SK-N-SH (cell line): ENCODE results near the gene HIF1AN. TPM values are rescaled to one million over a fixed set of nuclear protein-coding genes. Genes with fewer than 3 reads are reported as not detected.

Experiments used
- CTCF ChIA-PET: fragments of 300-600, 350-600 bp; formaldehyde crosslinking; extraction: SDS; loops from one replicate; lab custom pipeline; 2021; lab: Yijun Ruan, JAX
- POLR2A ChIA-PET: fragments of 350-600 bp; sonication (Branson Sonifier 250); formaldehyde crosslinking; extraction: SDS; loops from one replicate; lab custom pipeline; 2020; ENCODE audit warnings: antibody characterized with exemption, inconsistent platforms; lab: Yijun Ruan, JAX
- DNase-seq: peaks from one replicate; pipeline ENCODE4 v3.0.0; 2012
- H2AFZ ChIP-seq: fragments of 200-600 bp; sonication (generic); 2 replicates; pipeline ENCODE4 v1.8.1; 2016; ENCODE audit warnings: antibody characterized with exemption, mild to moderate bottlenecking, low read depth
- H3F3A ChIP-seq: fragments of 200-600 bp; sonication (generic); replicated peaks from 2 replicates; pipeline ENCODE3; 2016; ENCODE audit warnings: antibody characterized with exemption, mild to moderate bottlenecking; ENCODE audit not compliant: insufficient read depth
- H3K27ac ChIP-seq, 2 experiments: fragments of 200-500 bp in 1 of 2; fragments of 200-600 bp in 1 of 2; sonication (Bioruptor generic) in 1 of 2; sonication (generic), shearing (Covaris generic) in 1 of 2; 2 replicates each; pipeline versions ENCODE4 v1.5.1 to v1.6.1; 2014 to 2016; ENCODE audit warnings: low read depth in 2 of 2, inconsistent platforms in 1 of 2, low read length in 1 of 2, mild to moderate bottlenecking in 1 of 2, mixed read lengths in 1 of 2
- H3K27me3 ChIP-seq: fragments of 200-600 bp; sonication (generic), shearing (Covaris generic); 2 replicates; pipeline ENCODE4 v1.6.1; 2016; ENCODE audit warnings: mixed run types; ENCODE audit not compliant: insufficient read depth
- H3K36me3 ChIP-seq, 2 experiments: fragments of 200-500 bp in 1 of 2; fragments of 200-600 bp in 1 of 2; sonication (Bioruptor generic) in 1 of 2; sonication (generic) in 1 of 2; replicated peaks in 1 of 2; 2 replicates each; pipeline versions ENCODE3 to v1.5.1; 2014 to 2016; ENCODE audit warnings: low read length in 1 of 2, mild to moderate bottlenecking in 1 of 2; ENCODE audit not compliant: insufficient read depth in 2 of 2, control insufficient read depth in 1 of 2
- H3K4me1 ChIP-seq, 2 experiments: fragments of 200-500 bp in 1 of 2; fragments of 200-600 bp in 1 of 2; sonication (Bioruptor generic) in 1 of 2; sonication (generic), shearing (Covaris generic) in 1 of 2; 2 replicates each; pipeline versions ENCODE4 v1.5.1 to v1.6.1; 2014 to 2016; ENCODE audit warnings: low read depth in 1 of 2, low read length in 1 of 2, mixed run types in 1 of 2; ENCODE audit not compliant: insufficient read depth in 2 of 2, control insufficient read depth in 1 of 2
- H3K4me2 ChIP-seq: fragments of 200-600 bp; sonication (generic), shearing (Covaris generic); 2 replicates; pipeline ENCODE4 v1.6.1; 2017; ENCODE audit warnings: mixed run types
- H3K4me3 ChIP-seq, 2 experiments: fragments of 200-500 bp in 1 of 2; fragments of 200-600 bp in 1 of 2; sonication (Bioruptor generic) in 1 of 2; sonication (generic), shearing (Covaris generic) in 1 of 2; 2 replicates each; pipeline versions ENCODE4 v1.5.1 to v1.8.1; 2014 to 2016; ENCODE audit warnings: low read depth in 2 of 2, inconsistent platforms in 1 of 2, low read length in 1 of 2, mild to moderate bottlenecking in 1 of 2, mixed read lengths in 1 of 2, moderate library complexity in 1 of 2
- H3K79me2 ChIP-seq: fragments of 200-600 bp; sonication (generic); 2 replicates; pipeline ENCODE4 v1.8.1; 2017; ENCODE audit warnings: mild to moderate bottlenecking; ENCODE audit not compliant: insufficient read depth
- H3K9ac ChIP-seq: fragments of 200-600 bp; sonication (generic); 2 replicates; pipeline ENCODE4 v1.6.1; 2017; ENCODE audit warnings: mixed run types
- H3K9me2 ChIP-seq: fragments of 200-600 bp; sonication (generic); 2 replicates; pipeline ENCODE4 v1.6.1; 2017; ENCODE audit warnings: mixed run types
- H3K9me3 ChIP-seq: fragments of 200-600 bp; sonication (generic); 2 replicates; pipeline ENCODE4 v1.6.1; 2017; ENCODE audit warnings: mixed run types, mild to moderate bottlenecking, moderate library complexity
- H4K20me1 ChIP-seq: fragments of 200-600 bp; sonication (generic); 2 replicates; pipeline ENCODE4 v1.6.1; 2017; ENCODE audit warnings: mild to moderate bottlenecking, mixed run types; ENCODE audit not compliant: insufficient read depth
- ELF1 ChIP-seq: IDR thresholded peaks from 2 replicates; pipeline ENCODE4 v1.4.0; 2012
- FOSL2 ChIP-seq: IDR thresholded peaks from 2 replicates; pipeline ENCODE4 v1.4.0; 2012; ENCODE audit warnings: low read depth, mild to moderate bottlenecking, moderate library complexity, borderline replicate concordance
- FOXJ3 ChIP-seq: sonication (generic); formaldehyde crosslinking; IDR thresholded peaks from 2 replicates; pipeline ENCODE4 v1.5.1; 2020; ENCODE audit warnings: mild to moderate bottlenecking, missing genetic modification reagents
- IRF3 ChIP-seq: fragments of 150-350 bp; IDR thresholded peaks from 2 replicates; pipeline ENCODE4 v1.6.1; 2016; ENCODE audit warnings: mild to moderate bottlenecking, low read depth, low read length
- NFIC ChIP-seq: IDR thresholded peaks from 2 replicates; pipeline ENCODE4 v1.4.0; 2012; ENCODE audit warnings: borderline replicate concordance
- NRF1 ChIP-seq: IDR thresholded peaks from 2 replicates; pipeline ENCODE4 v1.6.1; 2012; ENCODE audit warnings: low read depth, mild to moderate bottlenecking, low read length
- PBX3 ChIP-seq: IDR thresholded peaks from 2 replicates; pipeline ENCODE4; 2012
- POLR2AphosphoS5 ChIP-seq: IDR thresholded peaks from 2 replicates; pipeline ENCODE4 v1.6.1; 2012; ENCODE audit warnings: low read depth, low read length
- RAD21 ChIP-seq: IDR thresholded peaks from 2 replicates; pipeline ENCODE4 v1.6.1; 2012; ENCODE audit warnings: mild to moderate bottlenecking, low read length
- RFX5 ChIP-seq: IDR thresholded peaks from 2 replicates; pipeline ENCODE4 v1.6.1; 2012; ENCODE audit warnings: mild to moderate bottlenecking, improper control_type of control experiment, low read length
- SMC3 ChIP-seq: IDR thresholded peaks from 2 replicates; pipeline ENCODE4 v1.6.1; 2012; ENCODE audit warnings: low read depth, low read length, improper control_type of control experiment
- TCF12 ChIP-seq: IDR thresholded peaks from 2 replicates; pipeline ENCODE4 v1.4.0; 2012
- USF2 ChIP-seq: fragments of 150-350 bp; IDR thresholded peaks from 2 replicates; pipeline ENCODE4 v1.6.1; 2017; ENCODE audit warnings: antibody characterized with exemption, low read length, low read depth, borderline replicate concordance
- polyA plus RNA-seq, 3 experiments: library from polyadenylated mRNA; depleted of rRNA; stranded (reverse); fragments of >200 nt; gene quantifications; 2 replicates each; pipeline ENCODE4 v1.2.3, GENCODE V29; 2012
- TF ChIP-seq, protein P1 (sequence below): IDR thresholded peaks from 2 replicates; pipeline ENCODE4 v1.4.0; 2012; ENCODE audit warnings: low read depth, borderline replicate concordance

HIF1AN gene
- polyA plus RNA-seq, 1 of the 3 experiments (the other 2 are of a cell fraction) = 8.1 TPM

- no peak for TF ChIP-seq FOSL2
- no peak for TF ChIP-seq PBX3
- TF ChIP-seq POLR2AphosphoS5 = peak; percentile 92
- no peak for TF ChIP-seq IRF3
- no peak for TF ChIP-seq TCF12
- peak; percentile 75 for TF ChIP-seq NRF1
- TF ChIP-seq, all 33 proteins: peak for 8
These were observed 6.1 kb upstream of the HIF1AN start, which contains the start of gene NDUFB8 (continued) for GRCh38 chr10:100529475-100530298.

- POLR2A ChIA-PET = no interaction called here
- peaks cover 45% of the 10 kb centered on the region for H3K79me2 ChIP-seq
- H3F3A ChIP-seq = no peaks in the 10 kb centered on the region
- no peaks in the 10 kb centered on the region for H4K20me1 ChIP-seq
- no peaks in the 10 kb centered on the region for H3K9me2 ChIP-seq
- H3K9ac ChIP-seq = no peak overlapping the region
- no peak overlapping the region for H3K4me3 ChIP-seq
- H3K27me3 ChIP-seq = no peaks in the 10 kb centered on the region
- H3K36me3 ChIP-seq = peaks cover 5 to 6% of the 10 kb centered on the region in 2 experiments
- H3K9me3 ChIP-seq = no peaks in the 10 kb centered on the region
- H2AFZ ChIP-seq = no peak overlapping the region
- peaks cover 6 to 15% of the 10 kb centered on the region in 2 experiments; a peak in 3 of 4 replicates for H3K4me1 ChIP-seq
- H3K4me2 ChIP-seq = no peak overlapping the region
- DNase-seq = no peak
- H3K27ac ChIP-seq = no peak overlapping the region
- TF ChIP-seq, protein P1, sequence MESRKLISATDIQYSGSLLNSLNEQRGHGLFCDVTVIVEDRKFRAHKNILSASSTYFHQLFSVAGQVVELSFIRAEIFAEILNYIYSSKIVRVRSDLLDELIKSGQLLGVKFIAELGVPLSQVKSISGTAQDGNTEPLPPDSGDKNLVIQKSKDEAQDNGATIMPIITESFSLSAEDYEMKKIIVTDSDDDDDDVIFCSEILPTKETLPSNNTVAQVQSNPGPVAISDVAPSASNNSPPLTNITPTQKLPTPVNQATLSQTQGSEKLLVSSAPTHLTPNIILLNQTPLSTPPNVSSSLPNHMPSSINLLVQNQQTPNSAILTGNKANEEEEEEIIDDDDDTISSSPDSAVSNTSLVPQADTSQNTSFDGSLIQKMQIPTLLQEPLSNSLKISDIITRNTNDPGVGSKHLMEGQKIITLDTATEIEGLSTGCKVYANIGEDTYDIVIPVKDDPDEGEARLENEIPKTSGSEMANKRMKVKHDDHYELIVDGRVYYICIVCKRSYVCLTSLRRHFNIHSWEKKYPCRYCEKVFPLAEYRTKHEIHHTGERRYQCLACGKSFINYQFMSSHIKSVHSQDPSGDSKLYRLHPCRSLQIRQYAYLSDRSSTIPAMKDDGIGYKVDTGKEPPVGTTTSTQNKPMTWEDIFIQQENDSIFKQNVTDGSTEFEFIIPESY = no peak
- TF ChIP-seq SMC3 = no peak
- no peak for TF ChIP-seq RAD21
- TF ChIP-seq RFX5 = no peak
- no peak for TF ChIP-seq FOXJ3 (CRISPR knock-in tag)
- TF ChIP-seq USF2 = no peak
- no peak for TF ChIP-seq NFIC
- TF ChIP-seq ELF1 = no peak
- TF ChIP-seq, all 33 proteins: peak for 0
- CTCF ChIA-PET = interaction anchor here (1.5 kb wide), 1 partner anchor 211 kb away, joined by 3 read pairs; no protein-coding TSS in a partner anchor
These were observed 4.0 kb upstream of the HIF1AN start for GRCh38 chr10:100531761-100532160.
